GM21825 (cell line): ENCODE data around the gene SHANK1.
"Not testable (repeated sequence)": the region's sequence is repeated elsewhere in the genome, so short reads cannot be mapped to it uniquely, and the experiment has no call there.

Experiments used
- ATAC-seq: cut with Tn5 transposase; IDR thresholded peaks from one replicate; pipeline ENCODE4 v1.9.1; 2021; ENCODE audit warnings: mild to moderate bottlenecking, moderate library complexity; ENCODE audit not compliant: unreplicated experiment

Gene SHANK1

DNA sequence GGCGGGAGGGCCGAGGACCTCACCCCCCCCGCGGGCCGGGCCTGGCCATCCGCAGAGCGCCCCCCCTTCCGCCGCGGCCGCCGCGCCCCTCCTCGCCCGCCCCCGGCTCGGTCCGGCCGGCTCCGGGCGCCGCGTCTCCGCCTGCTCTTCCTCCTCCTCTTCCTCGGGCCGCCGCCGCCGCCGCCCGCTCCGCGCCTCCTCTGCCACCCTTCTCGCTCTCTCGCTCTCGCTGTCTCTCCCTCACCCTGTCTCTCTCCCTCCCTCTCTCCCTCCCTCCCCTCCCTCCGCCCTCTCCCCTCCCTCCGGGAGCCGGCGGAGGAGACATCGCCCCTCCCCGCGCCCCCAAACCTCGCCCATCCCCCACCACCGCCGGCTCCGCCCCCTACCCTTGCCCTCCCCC is at the start of gene SHANK1:
SHANK1 (minus strand) TSS at position 237 of the 400 bp plus-strand sequence. CDS start 2,883 bp downstream, outside the sequence.
- ATAC-seq: no peak

DNA sequence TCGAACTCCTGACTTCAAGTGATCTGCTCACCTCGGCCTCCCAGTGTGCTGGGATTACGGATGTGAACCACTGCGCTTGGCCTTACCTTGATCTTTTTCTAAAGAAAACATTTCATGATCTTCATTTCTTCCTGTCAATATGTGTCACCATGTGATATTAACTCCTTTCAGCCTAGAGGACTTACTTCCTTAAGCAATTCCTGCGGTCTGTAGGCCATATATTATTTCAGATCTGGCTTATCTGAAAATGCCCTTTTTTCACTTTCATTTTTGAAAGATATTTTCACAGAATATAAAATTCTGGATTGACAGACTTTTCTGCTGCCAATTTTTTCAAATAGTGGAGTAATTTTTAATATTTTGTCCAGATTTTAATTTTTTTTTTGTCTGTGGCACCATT is 48.7 kb upstream of the SHANK1 start:
- ATAC-seq: no peak

DNA sequence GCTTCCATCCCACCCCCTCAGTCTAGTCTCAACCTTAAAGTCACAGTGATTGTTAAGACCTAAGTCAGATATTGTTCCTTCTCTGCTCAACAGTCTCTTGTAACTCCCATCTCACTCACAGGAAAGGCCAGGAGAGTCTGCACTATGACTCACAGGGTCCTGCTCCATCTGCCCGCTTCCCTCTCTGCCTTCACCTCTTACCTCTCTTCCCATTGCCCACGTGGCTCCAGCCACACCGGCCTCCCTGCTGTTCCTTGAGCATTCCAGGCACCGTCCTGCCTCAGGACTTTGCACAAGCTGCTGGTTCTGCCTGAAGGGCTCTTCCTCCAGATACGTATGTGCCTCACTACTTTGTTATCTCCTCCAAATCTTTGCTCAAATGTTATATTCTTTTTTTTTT is 47.7 kb upstream of the SHANK1 start:
- not testable (repeated sequence) for ATAC-seq

DNA sequence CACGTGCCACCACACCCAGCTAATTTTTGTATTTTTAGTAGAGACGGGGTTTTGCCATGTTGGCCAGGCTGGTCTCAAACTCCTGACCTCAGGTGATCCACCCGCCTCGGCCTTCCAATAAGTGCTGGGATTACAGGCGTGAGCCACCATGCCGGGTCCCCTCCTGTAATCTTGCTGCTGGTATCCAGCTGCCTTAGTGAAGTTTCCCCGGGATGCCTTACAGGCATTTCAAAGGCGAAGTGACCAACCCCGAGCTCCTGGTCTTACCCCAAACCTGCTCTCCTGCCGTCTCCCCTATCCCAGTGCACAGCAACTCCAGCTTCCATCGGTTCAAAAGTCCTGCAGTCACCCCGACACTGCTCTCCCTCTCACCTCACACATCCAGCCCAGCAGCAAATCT is 47.1 kb upstream of the SHANK1 start:
- not testable (repeated sequence) for ATAC-seq

DNA sequence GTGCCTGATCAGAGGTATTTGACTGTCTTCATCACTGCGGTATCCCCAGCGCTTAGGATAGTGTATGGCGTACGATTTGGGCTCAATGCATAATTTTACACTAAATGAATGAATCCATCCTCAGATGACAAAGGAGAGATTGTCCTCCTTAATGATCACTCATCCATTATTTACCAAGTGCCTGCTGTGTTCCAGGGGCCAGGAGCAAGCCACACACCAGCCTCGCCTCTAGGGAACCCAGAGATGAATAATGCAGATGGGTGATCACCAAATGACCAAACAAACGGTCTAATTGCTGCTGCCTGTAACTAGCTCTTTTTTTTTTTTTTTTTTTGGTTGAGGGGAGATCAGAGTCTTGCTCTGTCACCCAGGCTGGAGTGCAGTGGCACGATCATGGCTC is 44.8 kb upstream of the SHANK1 start:
- no peak for ATAC-seq

DNA sequence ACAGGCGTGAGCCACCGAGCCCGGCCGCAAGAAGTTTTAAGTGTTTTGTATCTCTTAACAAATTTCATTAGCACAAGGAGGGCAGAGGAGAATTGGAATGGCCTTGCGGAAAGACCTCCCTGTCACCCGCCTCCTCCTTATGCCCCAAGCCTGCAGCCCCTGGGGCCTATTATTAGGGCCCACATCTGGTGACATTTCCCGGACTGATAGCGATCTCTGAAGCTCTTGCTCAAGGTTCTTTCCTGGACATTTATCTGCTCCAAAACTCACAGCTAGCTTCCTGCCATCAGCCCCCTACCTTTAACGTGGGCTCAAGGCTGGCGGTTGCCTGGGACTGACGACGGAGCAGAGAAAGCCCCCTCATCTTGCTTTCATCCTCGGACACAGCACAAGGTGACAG is 43.9 kb upstream of the SHANK1 start:
- not testable (repeated sequence) for ATAC-seq

DNA sequence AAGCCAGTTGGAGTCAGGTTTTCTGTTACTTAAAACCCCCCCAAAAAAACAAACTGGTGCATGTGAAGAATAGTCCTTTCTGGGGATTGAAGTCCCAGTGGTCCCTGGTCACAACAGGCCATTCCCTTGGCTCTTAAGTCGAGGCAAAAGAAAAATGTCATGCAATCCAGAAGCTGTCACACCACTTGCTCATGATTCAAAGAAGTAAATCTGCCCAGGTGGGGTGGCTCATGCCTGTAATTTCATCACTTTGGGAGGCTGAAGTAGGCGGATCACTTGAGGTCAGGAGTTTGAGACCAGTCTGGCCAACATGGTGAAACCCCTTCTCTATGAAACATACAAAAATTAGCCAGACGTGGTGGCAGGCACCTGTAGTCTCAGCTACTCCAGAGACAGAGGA is 41.9 kb upstream of the SHANK1 start:
- ATAC-seq: not testable (repeated sequence)

DNA sequence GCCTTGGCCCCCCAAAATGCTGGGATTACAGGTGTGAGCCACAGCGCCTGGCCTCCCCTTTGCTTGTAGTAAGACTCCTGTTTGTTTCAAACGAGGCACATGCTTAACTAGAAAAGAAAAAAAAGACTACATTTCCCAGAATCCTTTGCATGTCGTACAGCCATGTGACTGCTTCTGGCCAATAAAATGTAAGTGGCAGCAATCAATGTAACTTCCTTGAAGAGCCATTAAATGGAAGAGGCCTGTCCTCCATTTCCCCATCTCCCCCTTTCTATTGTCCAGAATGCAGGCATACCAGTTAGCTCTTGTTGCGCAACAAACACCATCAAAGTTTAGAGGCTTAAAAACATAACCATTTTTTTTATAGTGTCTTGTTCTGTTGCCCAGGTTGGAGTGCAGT is 40.3 kb upstream of the SHANK1 start:
- ATAC-seq: no peak

DNA sequence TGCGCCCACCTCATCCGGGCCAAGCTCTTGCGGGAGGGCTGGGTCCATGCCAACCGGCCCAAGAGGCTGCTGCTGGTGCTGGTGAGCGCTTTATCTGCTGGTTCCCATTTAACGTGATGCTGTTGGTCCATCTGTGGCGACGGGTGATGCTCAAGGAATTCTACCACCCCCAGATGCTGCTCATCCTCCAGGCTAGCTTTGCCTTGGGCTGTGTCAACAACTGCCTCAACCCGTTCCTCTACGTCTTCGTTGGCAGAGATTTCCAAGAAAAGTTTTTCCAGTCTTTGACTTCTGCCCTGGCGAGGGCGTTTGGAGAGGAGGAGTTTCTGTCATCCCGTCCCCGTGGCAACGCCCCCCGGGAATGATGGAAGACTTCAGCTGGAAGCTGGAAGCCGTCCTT is 39.5 kb upstream of the SHANK1 start:
- ATAC-seq: not testable (repeated sequence)

DNA sequence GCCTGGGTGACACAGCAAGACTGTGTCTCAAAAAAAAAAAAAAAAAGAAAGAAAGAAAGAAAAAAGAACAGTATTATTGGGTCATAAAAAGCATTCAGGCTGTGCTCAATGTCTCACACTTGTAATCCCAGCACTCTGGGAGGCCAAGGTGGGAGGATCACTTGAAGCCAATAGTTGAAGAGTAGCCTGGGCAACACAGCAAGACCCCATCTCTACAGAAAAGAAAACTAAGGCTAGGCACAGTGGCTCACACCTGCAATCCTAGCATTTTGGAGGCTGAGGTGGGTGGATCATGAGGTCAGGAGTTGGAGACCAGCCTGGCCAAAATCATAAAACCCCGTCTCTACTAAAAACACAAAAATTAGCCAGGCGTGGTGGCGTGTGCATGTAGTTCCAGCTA is 38.0 kb upstream of the SHANK1 start:
- ATAC-seq: not testable (repeated sequence)

DNA sequence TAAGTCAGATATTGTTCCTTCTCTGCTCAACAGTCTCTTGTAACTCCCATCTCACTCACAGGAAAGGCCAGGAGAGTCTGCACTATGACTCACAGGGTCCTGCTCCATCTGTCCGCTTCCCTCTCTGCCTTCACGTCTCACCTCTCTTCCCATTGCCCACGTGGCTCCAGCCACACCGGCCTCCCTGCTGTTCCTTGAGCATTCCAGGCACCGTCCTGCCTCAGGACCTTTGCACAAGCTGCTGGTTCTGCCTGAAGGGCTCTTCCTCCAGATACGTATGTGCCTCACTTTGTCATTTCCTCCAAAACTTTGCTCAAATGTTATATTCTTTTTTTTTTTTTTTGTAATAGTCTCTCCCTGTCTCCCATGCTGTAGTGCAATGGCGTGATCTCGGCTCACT is 36.6 kb upstream of the SHANK1 start:
- ATAC-seq: not testable (repeated sequence)

DNA sequence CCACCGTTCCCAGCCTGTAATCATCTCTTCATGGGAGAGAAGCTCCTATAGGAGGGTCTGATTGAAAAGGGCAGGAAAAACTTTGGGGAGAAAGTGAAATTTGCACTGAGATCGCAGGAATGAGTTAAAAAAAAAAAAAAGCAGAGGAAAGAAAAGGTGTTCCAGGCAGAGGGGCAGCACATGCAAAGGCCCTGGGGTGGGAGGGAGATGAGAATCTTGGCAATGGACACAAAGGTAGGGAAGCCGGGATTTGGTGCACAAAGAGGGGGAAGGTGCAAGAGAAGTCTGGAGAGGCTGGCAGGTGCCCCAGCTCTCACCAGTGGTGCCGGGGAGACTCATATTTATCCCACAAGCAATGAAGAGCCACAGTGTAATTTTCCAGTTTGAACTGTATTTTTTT is 34.3 kb upstream of the SHANK1 start:
- ATAC-seq: no peak

DNA sequence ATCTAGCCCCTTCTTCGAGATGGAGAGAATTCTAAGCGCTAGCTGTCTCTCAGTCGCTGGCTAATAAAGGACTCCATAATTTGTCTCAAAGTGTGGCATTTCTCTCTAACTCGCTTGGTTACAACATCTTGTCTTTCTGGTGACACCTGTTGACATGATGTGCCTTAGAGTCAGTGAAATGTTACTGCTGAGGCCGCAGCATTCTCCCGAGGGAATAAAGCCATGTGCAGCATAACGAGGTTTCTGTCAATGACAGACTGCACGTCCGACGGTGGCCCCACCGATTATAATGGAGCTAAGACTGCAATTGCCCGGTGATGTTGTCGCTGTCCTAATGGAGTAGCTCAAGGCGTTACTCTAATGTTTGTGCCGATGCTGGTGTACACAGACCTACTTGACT is 30.4 kb upstream of the SHANK1 start:
- ATAC-seq: no peak

DNA sequence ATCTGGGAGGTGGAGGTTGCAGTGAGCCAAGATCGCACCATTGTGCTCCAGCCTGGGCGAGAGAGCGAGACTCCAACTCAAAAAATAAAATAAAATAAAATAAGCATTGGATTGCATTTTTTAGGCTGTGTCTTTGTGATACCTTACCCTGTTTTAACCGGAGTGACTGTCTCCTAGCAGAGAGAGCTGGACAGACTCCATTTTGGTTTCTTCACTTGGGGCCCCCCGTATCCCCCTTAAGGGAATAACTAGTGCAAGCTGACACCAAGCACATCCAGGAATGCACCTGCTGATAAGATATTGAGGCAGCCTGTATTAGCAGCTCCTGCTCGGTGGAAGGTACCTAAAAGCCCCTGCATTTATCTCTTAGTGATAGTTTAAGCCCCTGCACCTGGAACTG is 29.9 kb upstream of the SHANK1 start:
- no peak for ATAC-seq

DNA sequence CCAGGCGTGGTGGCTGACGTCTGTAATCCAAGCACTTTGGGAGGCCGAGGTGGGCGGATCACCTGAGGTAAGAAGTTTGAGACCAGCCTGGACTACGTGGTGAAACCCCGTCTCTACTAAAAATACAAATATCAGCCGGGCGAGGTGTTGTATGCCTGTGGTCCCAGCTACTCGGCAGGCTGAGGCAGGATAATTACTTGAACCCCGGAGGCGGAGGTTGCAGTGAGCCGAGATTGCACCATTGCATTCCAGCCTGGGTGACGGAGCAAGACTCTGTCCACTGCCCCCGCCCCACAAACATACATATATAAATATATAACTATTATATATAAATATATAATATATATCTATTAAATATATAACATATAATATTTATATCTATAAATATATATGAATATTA is 27.5 kb upstream of the SHANK1 start:
- ATAC-seq: not testable (repeated sequence)

DNA sequence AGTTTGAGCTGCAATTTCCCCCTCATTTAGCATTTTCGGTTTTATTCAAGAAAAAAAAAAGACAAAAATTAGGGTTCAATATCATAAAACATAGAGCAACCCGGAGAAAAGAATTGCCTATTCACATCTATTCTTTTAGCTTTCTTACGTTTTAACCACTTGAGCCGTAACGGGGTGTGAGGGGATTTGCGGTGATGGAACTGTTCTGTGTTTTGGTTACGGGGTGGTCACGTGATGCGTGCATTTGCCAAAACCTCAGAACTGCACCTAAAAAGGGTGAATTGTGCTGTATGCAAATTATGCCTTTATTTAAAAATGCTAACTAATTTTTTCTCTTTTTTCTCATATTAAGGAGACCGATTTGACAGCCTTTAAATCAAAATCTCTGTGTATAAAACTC is 25.6 kb upstream of the SHANK1 start:
- ATAC-seq: no peak

DNA sequence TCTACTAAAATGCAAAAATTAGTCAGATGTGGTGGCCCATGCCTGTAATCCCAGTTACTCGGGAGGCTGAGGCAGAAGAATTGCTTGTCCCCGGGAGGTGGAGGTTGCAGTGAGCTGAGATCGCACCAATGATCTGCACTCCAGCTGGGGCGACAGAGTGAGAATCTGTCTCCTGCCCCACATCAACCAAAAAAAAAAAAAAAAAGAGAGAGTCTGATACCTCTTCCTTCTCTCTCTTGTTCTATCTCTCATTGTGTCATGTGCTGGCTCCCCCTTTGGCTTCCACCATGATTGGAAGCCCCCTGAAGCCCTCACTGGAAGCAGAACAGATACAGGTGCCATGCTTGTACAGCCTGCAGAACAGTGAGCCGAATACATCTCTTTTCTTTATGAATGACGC is 23.9 kb upstream of the SHANK1 start:
- no peak for ATAC-seq

DNA sequence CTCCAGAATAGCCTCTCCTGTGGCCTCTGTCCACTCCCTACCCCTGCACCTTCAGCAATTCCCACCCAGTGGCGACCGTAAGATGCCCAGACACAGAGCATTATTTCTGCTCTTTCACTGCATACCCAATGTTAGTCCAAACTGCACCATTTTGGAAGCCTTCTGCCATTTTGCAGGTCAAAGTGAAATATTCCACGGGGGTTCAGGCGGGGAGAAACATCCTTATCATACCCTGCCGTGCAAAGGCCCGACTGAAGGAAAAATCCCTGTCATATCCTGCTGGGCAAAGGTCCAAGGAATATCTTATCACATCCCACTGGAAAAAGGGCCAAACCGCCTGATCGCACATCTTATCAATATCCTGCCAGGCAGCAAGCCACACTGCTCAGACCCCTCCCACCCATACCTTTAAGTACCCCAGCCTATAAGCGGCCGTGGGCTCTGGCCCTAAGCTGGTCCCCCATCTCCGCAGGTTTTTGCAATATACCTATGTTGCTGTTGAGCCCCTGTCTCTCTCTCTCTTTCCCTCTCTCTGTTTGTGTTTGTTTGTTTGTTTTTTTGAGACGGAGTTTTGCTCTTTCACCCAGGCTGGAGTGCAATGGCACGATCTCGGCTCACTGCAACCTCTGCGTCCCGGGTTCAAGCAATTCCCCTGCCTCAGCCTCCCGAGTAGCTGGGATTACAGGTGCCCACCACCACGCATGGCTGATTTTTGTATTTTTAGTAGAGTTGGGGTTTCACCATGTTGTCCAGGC is 21.8 kb upstream of the SHANK1 start:
- no peak for ATAC-seq

DNA sequence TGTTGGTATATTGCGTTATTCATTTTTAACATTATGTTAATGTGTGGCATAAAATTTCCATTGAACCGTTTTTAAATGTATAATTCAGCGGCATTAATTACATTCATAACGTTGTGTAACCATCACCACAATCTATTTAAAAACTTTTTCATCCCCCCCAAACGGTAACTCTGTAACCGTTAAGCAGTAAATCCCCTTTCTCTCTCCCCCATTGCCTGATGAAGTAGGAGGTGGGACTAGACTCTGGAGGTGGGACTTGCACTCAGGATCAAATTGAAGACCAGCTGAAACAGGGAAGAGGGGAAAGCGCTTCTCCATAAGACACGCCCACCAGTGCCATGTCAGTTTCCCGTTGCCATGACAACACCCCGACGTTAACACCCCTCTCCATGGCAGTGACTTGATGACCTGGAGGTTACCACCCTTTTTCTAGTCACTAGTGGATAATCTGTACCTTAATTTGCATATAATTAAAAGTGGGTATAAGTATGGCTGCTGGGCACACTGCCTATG is 20.4 kb upstream of the SHANK1 start:
- ATAC-seq: no peak

DNA sequence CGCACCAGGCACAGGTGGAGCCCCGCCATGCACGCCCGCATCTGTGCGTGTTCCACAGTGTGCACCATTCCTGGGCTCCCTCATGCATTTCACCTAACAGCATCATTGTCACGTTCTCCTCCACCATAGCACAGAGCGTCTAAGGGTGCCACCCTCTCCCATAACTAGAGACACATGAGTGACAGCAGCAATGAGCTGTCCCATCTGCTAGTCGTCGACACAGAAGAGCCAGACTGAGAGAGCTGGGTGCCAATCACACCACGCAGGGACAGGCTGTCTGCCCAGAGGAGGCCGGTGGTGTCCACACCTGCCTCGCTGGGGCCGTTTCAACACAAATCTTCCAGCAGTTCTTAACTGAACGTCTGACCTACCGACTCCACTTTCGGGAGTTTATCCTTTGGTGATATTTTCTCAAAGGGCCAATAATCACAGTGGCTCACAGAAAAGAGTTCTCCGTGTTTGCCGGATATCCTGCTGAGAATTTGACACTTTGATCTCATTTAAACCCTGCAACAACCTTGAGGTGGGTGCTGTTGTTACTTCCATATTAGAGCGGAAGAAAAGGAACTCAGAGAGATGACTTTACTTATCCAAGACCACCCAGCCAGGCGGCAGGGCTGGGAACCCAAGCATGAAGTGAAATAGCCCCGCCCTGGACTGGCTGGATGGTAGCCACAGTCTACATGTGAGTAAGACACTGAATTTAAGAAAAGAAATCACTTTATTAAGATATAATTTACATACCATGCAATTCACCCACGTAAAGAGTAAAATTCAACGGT is 19.7 kb upstream of the SHANK1 start:
- no peak for ATAC-seq

DNA sequence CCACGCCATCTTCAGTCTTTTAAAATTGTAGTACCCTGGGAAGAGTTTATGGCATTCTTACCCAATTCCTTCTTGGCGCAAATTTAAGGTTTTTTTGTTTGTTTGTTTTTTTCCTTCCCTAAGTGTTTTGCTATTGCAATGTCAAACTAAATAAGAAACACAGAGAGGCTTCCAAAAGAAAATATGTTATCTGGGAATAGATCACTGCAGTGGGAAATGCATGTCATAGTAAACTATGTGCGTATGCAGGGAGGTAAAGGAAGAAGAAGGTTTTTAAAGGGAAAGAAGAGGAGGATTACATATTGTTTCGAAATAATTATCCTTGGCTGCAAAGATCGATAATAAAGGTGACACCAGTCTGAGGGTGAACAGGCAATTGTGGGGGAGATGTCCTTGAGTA is 16.7 kb upstream of the SHANK1 start:
- no peak for ATAC-seq

DNA sequence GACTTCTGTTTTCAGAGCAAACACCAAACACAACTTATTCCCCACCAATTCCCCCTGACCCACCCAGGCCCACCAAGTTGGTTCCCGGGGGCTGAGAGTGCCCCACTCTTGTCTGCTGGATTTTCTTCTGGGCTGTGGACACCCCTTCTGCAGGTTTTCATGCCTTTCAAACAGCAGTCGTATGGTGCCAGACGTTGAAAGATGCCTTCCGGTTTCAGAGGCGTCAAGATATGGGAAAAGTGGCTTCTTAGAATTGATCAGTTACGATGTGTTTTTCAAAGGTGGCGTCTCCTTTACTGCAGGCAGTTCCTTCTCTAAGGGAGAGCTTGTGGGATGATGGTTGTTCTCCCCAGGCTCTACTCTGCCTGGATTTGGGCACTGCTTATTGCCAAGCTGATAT is 16.3 kb upstream of the SHANK1 start:
- no peak for ATAC-seq
